ENCODE data around the gene RIPOR1.

RIPOR1 gene

GRCh38 chr16:67539271-67539670, 10.6 kb downstream of the RIPOR1 start:
- DNase-seq, result no peak

DNA sequence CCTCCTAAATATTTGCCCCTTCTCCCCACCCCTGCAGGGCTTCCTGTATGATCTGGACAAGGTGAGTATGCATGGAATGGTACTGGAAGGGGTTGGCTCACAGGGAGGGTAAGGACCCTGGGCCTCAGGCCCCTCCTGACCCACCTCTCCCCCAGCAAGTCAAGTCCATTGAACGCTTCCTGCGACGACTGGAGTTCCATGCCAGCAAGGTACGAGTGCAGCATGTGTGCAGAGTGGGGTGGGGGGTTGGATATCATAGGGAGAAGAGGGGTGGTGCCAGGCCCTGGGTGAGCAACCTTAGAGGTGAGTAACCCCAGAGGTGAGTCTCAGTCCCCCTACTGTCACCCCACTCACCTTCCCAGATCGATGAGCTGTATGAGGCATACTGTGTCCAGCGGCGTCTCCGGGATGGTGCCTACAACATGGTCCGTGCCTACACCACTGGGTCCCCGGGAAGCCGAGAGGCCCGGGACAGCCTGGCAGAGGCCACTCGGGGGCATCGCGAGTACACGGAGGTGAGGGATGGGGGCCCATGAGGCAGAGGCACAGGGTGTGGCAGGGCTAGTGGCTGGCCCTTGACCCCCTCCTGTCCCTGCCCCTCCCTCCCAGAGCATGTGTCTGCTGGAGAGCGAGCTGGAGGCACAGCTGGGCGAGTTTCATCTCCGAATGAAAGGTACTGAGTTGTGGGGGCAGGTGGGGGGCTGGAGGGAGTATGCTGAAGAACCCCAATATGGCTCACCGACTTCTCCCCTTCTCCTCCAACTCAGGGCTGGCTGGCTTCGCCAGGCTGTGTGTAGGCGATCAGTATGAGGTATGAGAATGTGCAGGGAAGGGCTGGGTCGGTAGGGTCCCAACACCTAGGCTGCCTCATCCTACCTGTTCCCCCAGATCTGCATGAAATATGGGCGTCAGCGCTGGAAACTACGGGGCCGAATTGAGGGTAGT, 11.3 kb downstream of the RIPOR1 start:
- DNase-seq, result no peak

- no peak for DNase-seq
Measured at GRCh38 chr16:67540756-67541155, 12.1 kb downstream of the RIPOR1 start.

GRCh38 chr16:67541391-67542263, 13.0 kb downstream of the RIPOR1 start:
- no peak for DNase-seq

DNA sequence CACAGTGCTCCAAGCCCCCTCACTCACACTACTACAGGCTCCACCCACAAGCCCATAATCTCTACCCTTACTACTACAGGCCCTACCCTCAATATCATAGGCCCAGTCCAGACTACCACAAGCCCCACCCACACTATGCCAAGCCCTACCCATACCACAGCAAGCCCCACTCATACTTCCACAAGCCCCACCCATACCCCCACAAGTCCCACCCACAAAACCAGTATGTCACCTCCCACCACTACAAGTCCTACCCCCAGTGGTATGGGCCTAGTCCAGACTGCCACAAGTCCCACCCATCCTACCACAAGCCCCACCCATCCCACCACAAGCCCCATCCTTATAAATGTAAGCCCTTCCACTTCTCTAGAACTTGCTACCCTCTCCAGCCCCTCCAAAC, 13.8 kb downstream of the RIPOR1 start:
- DNase-seq, result peak; percentile 75

DNA sequence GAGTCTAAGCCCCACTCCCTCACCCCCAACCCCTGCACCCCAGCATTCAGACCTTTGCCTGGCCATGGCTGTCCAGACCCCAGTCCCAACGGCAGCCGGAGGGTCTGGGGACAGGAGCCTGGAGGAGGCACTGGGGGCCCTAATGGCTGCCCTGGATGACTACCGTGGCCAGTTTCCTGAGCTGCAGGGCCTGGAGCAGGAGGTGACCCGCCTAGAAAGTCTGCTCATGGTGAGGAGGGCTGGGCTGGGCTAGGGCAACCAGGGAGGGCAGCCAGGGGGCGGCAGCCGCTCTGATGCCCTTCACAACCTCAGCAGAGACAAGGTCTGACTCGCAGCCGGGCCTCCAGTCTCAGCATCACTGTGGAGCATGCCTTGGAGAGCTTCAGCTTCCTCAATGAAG, 14.4 kb downstream of the RIPOR1 start:
- no peak for DNase-seq

GRCh38 chr16:67543582-67543981, 15.0 kb downstream of the RIPOR1 start:
- DNase-seq, result no peak

- DNase-seq, result no peak
Measured at GRCh38 chr16:67544329-67544841, 15.8 kb downstream of the RIPOR1 start.

GRCh38 chr16:67544844-67545664, 16.4 kb downstream of the RIPOR1 start:
- DNase-seq, result no peak

DNA sequence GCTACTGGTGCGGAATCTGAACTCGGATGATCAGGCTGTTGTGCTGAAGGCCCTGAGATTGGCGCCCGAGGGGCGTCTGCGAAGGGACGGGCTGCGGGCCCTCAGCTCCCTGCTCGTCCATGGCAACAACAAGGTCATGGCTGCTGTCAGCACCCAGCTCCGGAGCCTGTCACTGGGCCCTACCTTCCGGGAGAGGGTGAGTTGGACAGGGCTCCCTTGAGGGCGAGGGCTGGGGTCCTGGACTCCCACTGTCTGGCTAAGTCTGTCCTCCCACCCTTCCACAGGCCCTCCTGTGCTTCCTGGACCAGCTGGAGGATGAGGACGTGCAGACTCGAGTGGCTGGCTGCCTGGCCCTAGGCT, 17.0 kb downstream of the RIPOR1 start:
- no peak for DNase-seq

DNA sequence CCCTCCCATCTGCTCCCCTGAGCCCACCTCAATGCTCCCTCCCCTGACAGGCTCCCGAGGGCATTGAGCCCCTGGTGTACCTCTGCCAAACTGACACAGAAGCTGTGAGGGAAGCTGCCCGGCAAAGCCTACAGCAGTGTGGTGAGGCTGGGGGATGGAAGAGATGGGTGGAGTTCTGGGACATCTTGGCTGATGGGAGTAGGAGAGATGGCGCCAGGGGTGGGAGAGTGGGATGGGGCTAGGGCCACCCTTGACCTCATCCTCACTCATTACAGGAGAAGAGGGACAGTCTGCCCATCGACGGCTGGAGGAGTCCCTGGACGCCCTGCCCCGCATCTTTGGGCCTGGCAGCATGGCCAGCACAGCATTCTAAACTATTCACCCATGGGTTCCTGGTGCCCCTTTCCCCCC, 17.5 kb downstream of the RIPOR1 start:
- no peak for DNase-seq

- peak; percentile 80 for DNase-seq
Measured at GRCh38 chr16:67546761-67547422, 18.3 kb downstream of the RIPOR1 start.

DNA sequence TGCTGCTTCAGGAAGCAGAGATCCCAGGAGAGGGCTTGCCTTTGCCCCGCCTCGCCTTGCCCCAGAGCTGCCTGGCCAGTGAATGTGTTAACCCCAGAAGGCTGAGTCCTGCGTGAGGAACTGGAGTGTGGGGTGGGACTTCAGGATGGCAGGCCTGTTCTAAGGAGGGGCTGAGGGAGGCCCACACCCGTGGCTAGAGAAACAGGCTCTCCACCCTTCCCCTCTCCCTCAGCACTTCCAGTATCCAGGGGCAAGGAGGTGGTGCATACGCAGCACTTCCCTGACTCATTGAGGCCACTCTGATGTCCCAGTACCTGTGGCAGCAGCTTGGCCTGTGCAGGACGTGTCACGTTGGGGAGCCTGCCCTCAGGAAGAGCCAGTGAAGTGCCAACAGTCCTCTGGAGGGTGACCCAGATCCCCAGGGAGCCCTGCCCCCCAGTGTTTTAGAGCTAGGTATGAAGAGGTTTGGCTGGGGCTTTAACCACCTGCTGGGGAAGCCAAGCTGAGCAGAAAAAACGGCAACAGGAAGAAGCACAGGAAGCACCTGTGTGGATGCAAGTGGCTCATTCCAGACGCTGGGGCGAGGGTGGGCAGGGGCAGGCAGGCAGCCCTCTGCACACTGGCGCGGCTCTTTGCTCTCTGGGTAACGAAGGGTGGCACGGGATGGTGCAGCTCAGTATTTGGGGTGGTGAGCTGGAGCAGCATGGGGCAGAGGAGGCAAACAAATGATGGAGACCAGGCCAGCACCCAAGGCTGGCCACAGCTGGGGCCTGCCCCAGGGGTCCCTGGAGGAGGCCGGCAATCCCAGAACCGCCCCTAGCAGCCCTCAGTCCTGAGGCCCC, 19.0 kb downstream of the RIPOR1 start:
- DNase-seq, result no peak

GRCh38 chr16:67548265-67549126, 19.9 kb downstream of the RIPOR1 start:
- no peak for DNase-seq

GRCh38 chr16:67549240-67549639, 20.6 kb downstream of the RIPOR1 start:
- no peak for DNase-seq

- no peak for DNase-seq
Measured at GRCh38 chr16:67549936-67550335, 21.3 kb downstream of the RIPOR1 start.

DNA sequence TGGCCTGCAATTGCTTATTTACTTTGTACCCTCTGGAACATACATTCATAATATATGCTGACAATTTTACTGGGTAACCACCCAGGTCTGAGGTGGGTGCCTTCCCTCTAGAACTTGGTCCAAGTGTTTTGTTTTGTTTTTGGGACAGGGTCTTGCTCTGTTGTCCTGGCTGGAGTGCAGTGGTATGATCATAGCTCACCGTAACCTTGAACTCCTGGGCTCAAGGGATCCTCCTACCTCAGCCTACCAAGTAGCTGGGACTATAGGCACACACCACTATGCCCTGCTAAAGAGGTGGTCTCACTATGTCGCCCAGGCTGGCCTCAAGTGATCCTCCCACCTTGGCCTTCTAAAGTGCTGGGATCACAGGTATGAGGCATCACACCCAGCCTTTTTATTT, 22.5 kb downstream of the RIPOR1 start:
- DNase-seq, result no peak

DNA sequence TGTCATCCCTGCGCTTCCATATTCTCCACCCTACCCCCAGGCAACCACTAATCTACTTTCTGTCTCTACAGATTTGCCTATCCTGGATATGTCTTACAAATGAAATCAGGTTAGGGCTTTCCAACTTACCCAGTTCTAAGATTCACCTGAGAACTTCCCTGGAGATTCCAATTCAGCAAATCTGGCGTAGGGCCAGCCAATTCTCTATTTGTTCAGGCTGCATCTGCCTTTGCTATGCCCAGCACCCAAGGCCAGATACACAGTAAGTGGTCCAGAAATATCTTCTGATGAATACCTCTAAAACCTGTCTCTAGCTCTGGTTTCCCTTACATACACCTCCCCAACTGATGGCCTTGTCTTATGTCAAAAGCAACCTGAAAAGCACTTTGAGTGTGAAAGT, 23.3 kb downstream of the RIPOR1 start:
- no peak for DNase-seq

- DNase-seq, result no peak
Measured at GRCh38 chr16:67552476-67552875, 23.8 kb downstream of the RIPOR1 start.

DNA sequence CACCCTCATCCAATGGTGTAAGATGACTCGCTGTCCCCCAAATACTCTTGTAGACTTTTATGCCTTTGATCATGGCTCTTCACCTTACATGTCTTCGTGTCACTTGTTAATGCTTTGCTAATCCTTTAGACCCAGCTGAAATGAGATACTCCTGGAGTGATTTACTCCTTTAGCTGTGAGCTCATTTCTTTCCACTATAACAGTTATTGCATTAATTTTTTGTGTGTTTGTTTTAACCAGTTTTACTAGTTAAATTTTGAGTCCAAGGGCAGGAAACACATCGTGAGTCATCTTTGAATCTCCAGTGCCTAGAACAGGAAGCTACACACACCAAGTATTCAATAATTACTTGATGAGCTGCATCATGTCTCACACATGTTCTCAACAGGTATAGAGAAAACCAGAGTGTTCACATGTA, 27.2 kb downstream of the RIPOR1 start:
- DNase-seq, result no peak

Data from stimulated activated CD4-positive, alpha-beta T cell treated with anti-CD3 and anti-CD28 coated beads, Interleukin-15, amount 100 ng/mL, for 24 hours (primary cell).